ENCODE data around the gene CTSC. TPM values are rescaled to one million over a fixed set of nuclear protein-coding genes. Genes with fewer than 3 reads are reported as not detected.

CTSC gene
- total RNA-seq, 1 experiment from 2014 or later = 34.6 TPM

DNA sequence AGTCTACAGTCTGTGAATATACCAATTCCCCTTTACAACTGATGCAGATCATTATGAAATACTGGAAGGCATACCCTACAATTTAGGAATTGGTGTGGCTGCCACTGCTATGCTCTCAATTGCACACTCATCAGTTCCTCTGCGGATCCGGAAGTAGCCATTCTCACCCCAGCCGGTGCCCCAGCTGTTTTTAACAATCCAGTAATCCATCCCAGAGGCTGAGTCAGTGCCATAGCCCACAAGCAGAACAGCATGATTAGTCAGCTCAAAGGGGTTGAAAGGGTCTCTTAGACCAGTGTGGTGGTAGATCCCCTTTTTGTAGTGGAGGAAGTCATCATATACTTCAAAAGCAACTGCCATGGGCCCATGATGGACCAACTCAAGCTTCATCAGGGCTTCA is 43.6 kb downstream of the CTSC start:
- Histone ChIP-seq H3K4me1 (no peaks in the 10 kb centered on the region; the same call in 1 of the 2 replicates), H3K27me3 (no peaks in the 10 kb centered on the region), H3K4me3 (no peak overlapping the region), H3K27ac (no peak overlapping the region), H3K9me3 (replicated peaks) (no peaks in the 10 kb centered on the region), H3K36me3 (no peaks in the 10 kb centered on the region)
- peak; percentile 36 to 58 for DNase-seq

DNA sequence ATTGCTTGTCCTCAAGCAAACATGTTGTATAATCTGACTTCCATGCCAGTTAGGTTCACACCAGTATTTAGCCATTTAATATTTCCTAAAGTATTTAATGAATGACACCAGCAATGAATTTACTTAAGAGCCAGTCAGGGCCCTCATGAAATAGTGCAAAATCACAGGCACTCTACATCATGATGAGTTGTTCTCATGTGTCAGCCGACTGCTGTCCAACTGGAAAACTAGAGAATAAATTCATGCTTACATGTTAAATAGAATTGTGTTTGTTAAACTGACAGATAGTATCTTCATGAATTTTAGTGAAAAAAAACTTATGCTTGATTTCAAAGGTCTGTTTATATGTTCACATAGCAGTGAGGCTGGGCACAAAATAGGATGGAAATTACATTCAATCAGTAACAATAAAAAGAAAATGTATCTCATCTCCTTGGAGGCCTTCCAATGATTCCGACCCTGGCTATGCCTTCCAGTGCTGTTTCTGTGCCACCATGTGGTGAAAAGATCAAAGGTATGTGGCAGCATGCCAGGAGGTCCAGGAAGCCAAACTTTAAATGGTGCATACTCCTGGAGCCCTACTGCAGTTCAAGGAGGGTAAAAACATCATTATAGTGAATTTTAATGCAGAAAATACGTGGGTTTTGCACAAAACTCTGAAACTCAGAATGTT is 45.2 kb downstream of the CTSC start:
- Histone ChIP-seq H3K27ac (no peak overlapping the region), H3K36me3 (no peaks in the 10 kb centered on the region), H3K4me3 (no peak overlapping the region), H3K9me3 (replicated peaks) (no peaks in the 10 kb centered on the region), H3K27me3 (no peaks in the 10 kb centered on the region), H3K4me1 (no peaks in the 10 kb centered on the region; the same call in 1 of the 2 replicates)
- peak; percentile 19 to 32 for DNase-seq

DNA sequence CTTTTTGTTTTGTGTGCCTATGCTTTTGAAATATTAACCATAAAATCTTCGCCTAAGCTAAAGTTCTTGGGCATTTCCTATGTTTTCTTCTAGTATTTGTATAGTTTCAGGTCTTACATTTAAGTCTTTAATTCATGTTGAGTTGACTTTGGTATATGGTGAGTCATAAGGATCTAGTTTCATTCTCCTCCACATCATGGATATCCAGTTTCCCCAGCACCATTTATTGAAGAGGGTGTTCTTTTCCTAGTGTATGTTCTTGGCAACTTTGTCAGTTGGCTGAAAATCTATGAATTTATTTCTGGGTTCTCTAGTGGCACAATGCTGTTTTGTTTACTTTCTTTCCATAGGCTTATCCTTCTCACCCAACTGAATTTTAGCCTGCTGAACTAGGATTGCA is 49.0 kb downstream of the CTSC start:
- no peaks in the 10 kb centered on the region for H3K4me1 ChIP-seq
- no peaks in the 10 kb centered on the region for H3K9me3 ChIP-seq (replicated peaks)
- H3K36me3 ChIP-seq = no peaks in the 10 kb centered on the region
- H3K4me3 ChIP-seq = no peak overlapping the region
- DNase-seq = no peak
- no peak overlapping the region for H3K27ac ChIP-seq
- H3K27me3 ChIP-seq = no peaks in the 10 kb centered on the region

DNA sequence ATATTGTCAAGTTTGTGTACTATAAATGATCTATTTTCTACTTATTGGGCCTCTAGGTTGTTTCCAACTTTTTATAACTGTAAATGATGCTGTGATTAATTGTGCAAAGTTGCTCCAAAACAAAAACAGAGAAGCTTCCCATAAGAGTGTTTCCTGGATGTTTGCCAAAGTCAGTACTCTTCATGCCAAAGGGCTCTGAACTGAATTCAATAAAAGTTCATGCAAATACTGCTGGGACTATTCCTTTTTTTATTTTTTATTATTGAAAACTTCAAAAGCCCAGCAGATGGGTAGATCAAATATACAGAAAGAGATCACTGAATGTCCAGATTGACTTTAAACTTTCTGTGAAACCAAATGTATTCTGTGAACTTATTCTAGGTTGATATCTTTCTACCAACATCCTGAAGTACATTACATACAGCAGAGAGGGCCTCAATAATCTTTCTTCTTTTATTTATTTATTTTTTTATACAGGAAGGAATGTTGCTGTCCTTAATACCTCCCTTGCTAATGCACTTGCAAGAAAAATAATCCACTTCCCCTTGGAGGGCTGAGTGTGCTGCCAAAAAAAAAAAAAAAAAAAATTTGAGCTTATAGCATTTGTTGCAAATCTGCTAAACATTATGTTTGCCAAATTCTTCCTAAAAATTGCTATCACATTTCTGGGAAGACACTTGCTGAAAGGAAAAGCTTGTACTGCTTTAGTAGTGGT is 53.0 kb downstream of the CTSC start:
- H3K27me3 ChIP-seq = no peaks in the 10 kb centered on the region
- H3K36me3 ChIP-seq = no peaks in the 10 kb centered on the region
- H3K27ac ChIP-seq = no peak overlapping the region
- DNase-seq = no peak
- H3K4me1 ChIP-seq = no peaks in the 10 kb centered on the region
- no peak overlapping the region for H3K4me3 ChIP-seq
- H3K9me3 ChIP-seq (replicated peaks) = no peaks in the 10 kb centered on the region

DNA sequence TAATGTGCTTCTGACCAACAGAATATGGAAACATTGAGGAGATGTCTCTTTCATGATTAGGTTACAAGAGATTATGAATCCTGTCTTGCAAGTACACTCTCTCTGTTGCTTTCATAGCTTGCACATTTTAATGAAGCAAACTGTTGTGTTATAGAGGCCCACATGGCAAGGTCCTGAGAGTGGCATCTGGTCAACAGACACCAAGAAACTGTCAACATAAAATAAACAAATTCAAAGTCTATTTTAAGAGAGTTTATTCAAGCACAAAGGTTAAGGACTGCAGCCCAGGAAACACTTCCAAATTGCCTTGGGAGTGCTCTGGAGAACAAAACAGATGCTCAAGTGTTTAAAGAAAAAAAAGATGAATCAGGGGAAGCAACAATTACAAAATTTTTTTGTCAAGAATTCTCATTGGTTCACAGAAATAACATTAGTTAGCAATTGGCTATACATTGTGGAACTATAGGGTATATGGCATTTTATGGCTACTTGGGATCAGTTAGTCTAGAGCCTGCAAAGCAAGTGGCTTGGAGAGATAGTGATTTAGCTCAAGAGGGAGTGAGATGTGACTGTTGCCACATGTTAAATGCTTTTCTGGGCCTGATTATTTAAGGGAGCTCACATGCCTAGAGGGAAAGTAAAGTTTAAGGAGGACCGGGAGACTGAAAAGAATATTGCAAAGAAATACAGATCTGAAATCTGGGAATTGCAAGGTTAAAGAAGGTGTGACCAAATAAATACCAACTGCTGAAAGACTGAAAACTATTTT is 54.6 kb downstream of the CTSC start:
- no peaks in the 10 kb centered on the region for H3K36me3 ChIP-seq
- no peaks in the 10 kb centered on the region for H3K27me3 ChIP-seq
- no peak overlapping the region for H3K4me3 ChIP-seq
- H3K4me1 ChIP-seq = no peaks in the 10 kb centered on the region
- no peak overlapping the region for H3K27ac ChIP-seq
- no peak for DNase-seq
- H3K9me3 ChIP-seq (replicated peaks) = no peaks in the 10 kb centered on the region

DNA sequence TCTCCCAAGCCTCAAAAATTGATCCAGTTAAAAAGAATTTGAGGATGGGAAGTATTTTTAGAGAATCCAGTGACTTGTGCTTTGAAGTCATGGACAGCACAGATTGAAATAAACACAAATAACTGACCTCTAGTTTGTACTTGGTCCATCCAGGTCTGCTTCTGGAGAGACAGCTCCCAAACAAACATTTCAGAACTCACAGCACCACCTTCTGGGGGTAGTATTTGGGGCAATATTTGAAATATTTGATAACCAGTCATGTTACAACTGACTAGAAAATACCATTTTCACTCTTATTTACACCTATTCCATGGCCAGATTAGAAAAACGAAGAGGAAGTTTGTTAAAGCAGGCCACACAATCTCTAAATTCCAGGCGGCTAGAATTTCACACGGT is 56.2 kb downstream of the CTSC start:
- Histone ChIP-seq H3K9me3 (replicated peaks) (no peaks in the 10 kb centered on the region), H3K4me3 (no peak overlapping the region), H3K36me3 (no peaks in the 10 kb centered on the region), H3K4me1 (no peaks in the 10 kb centered on the region), H3K27ac (no peak overlapping the region), H3K27me3 (no peaks in the 10 kb centered on the region)
- DNase-seq = no peak

DNA sequence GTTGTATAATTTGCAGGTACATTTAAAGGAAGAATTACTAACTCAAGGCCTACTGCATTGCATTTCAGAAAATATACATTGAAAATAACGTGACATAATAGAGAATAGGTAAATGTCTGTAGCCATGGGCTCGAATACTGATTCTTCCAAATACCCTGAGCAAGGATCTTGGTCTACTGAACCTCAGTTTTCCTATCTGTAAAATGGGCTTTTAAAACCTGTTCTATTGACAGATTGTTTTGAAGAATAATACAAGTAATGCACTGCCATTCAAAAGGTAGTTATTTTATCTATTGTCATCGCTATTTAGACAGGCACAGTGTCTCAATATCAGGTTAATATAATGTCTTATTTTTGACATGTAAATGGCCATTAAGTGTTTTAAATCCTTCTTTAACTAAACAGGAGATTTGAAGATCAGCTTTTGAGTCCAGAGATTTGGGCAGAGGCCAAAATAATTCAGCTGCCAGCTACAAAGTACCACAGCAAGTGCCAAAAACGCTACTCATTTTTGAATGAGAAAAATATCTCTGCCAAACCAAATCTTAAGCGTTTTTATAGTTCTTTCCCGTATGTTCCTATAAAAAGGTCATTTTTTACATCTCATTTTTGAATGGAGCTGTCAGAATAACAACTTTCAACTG is 56.7 kb downstream of the CTSC start:
- Histone ChIP-seq H3K36me3 (no peaks in the 10 kb centered on the region), H3K9me3 (replicated peaks) (no peaks in the 10 kb centered on the region), H3K4me3 (no peak overlapping the region), H3K4me1 (no peaks in the 10 kb centered on the region), H3K27me3 (no peaks in the 10 kb centered on the region), H3K27ac (no peak overlapping the region)
- DNase-seq = no peak

DNA sequence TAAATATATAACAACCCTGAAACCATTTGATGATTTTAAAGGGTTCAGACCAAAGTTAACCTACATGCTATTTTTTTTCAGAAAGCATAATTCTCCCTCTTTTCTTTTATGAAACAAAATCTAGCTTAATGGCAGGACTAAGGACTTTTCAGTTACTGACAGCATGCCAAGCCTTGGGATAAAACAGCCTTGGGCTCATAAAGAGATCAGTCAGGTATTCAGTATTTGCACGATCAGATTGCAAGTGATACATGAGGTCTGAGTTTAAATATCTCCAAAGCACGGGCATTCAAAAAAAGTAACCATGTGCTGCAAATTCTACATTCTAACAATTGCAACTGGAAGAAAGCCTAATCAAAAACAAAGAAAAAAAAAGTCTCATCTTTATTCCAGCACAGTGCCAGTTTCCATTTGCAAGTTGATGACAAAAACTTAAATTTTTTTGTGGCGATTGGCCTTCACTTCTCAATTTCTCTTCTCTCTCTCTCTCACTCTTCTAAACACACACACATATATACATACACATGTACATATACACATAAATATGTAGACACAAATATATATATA is 60.1 kb downstream of the CTSC start:
- no peaks in the 10 kb centered on the region for H3K27me3 ChIP-seq
- H3K9me3 ChIP-seq (replicated peaks) = no peaks in the 10 kb centered on the region
- no peaks in the 10 kb centered on the region for H3K4me1 ChIP-seq

DNA sequence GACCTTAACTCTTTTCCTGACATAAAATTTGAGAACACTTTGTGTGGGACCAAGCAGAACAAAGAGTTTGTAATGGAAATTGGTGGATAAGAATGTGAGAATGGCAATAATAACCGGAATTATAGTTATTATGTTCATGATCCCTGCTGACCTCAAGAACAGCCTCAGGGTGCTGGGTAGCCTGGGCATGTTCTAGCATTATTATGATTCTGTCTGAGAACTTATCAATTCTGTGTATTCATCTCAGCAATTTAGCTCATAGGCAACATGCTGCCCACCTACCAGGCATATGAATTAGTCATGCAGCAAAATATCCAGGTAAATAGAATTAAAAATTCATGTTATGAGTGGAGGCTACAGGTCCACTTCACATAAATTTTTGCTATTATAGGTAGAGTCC is 61.9 kb downstream of the CTSC start:
- no peak overlapping the region for H3K27ac ChIP-seq
- no peak for DNase-seq

More for the DNA sequence above, 60.1 kb downstream of the CTSC start:
- Histone ChIP-seq H3K36me3 (no peaks in the 10 kb centered on the region), H3K27ac (no peak overlapping the region), H3K4me3 (no peak overlapping the region)
- DNase-seq = no peak

DNA sequence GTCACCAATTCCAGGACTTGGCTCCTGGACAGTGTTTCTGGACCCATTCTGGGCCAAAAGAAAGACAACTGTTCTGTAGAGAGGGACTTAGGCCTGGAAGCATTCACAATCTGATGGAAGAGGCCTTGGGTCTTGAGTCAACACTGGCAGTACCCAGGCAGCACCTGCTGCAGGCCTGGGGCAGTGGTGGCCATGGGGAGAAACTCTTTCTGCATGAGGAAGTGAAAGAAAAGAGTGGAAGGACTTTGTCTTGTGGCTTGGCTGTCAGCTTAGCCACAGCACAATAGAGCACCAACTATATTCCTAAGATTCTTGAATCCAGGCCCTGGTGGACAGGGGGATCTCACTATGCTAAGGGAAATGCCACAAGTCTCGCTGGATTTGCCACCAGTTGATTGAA is 70.6 kb downstream of the CTSC start:
- no peaks in the 10 kb centered on the region for H3K27me3 ChIP-seq
- no peaks in the 10 kb centered on the region for H3K36me3 ChIP-seq
- DNase-seq = no peak
- no peak overlapping the region for H3K27ac ChIP-seq
- H3K9me3 ChIP-seq (replicated peaks) = no peaks in the 10 kb centered on the region
- H3K4me3 ChIP-seq = no peak overlapping the region
- H3K4me1 ChIP-seq = no peaks in the 10 kb centered on the region

More for the DNA sequence above, 61.9 kb downstream of the CTSC start:
- no peaks in the 10 kb centered on the region for H3K9me3 ChIP-seq (replicated peaks)
- no peaks in the 10 kb centered on the region for H3K36me3 ChIP-seq
- no peak overlapping the region for H3K4me3 ChIP-seq
- H3K4me1 ChIP-seq = no peaks in the 10 kb centered on the region
- H3K27me3 ChIP-seq = no peaks in the 10 kb centered on the region

DNA sequence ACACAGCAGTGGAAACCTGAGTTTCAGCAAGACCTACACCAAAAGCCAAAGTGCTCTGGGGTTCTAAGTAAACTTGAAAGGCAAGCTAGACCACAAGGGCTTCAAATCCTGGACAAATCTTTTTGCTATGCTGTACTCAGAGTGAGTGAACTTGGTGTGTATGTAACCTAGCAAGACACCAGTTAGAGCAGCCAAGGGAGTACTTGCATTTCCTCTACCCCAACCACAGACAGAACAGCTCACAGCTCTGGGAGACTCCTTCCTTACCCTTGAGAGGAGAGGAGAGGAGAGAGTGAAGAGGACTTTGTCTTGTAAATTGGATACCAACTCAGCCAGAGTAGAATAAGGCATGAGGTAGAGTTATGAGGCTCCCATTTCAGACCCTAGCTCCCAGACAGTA is 71.4 kb downstream of the CTSC start:
- H3K9me3 ChIP-seq (replicated peaks) = no peaks in the 10 kb centered on the region
- H3K27ac ChIP-seq = no peak overlapping the region
- no peaks in the 10 kb centered on the region for H3K36me3 ChIP-seq
- H3K4me1 ChIP-seq = no peaks in the 10 kb centered on the region
- no peaks in the 10 kb centered on the region for H3K27me3 ChIP-seq
- DNase-seq = no peak
- no peak overlapping the region for H3K4me3 ChIP-seq

DNA sequence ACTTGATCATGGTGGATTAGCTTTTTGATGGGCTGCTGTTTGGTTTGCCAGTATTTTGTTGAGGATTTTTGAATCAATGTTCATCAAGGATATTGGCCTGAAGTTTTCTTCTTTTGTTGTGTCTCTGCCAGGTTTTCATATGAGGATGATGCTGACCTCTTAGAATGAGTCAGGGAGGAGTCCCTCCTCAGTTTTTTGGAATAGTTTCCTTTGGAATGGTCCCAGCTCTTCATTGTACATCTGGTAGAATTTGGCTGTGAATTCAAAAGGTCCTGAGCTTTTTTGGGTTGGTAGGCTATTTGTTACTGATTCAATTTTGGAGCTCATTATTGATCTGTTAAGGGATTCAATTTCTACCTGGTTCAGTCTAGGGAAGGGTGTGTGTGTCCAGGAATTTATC is 78.1 kb downstream of the CTSC start:
- H3K27ac ChIP-seq = no peak overlapping the region
- DNase-seq = no peak

DNA sequence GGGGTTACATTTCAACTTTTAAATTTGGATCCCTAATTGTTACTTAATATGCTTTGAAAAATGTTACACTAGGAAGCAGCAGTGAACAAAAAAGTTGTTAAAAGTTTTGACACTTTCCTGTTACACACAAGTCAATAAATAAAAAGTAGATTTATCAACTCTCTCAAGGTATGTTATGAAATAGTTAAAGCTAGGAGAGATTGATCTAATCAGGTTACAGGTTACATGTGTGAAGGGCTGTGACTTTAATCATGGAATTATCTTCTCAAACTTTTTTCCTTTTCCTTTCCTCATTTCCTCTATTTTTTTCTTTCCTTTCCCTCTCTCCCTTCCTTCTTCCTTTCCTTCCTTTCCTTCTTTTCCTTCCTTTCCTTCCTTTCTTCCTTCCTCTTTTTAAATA is 85.3 kb downstream of the CTSC start:
- Histone ChIP-seq H3K4me1 (no peaks in the 10 kb centered on the region), H3K4me3 (no peak overlapping the region), H3K27ac (no peak overlapping the region), H3K36me3 (no peaks in the 10 kb centered on the region), H3K9me3 (replicated peaks) (no peaks in the 10 kb centered on the region), H3K27me3 (no peaks in the 10 kb centered on the region)
- no peak for DNase-seq

More for the DNA sequence above, 78.1 kb downstream of the CTSC start:
- H3K4me1 ChIP-seq = no peaks in the 10 kb centered on the region
- no peaks in the 10 kb centered on the region for H3K27me3 ChIP-seq
- H3K9me3 ChIP-seq (replicated peaks) = no peaks in the 10 kb centered on the region
- H3K36me3 ChIP-seq = no peaks in the 10 kb centered on the region
- no peak overlapping the region for H3K4me3 ChIP-seq

DNA sequence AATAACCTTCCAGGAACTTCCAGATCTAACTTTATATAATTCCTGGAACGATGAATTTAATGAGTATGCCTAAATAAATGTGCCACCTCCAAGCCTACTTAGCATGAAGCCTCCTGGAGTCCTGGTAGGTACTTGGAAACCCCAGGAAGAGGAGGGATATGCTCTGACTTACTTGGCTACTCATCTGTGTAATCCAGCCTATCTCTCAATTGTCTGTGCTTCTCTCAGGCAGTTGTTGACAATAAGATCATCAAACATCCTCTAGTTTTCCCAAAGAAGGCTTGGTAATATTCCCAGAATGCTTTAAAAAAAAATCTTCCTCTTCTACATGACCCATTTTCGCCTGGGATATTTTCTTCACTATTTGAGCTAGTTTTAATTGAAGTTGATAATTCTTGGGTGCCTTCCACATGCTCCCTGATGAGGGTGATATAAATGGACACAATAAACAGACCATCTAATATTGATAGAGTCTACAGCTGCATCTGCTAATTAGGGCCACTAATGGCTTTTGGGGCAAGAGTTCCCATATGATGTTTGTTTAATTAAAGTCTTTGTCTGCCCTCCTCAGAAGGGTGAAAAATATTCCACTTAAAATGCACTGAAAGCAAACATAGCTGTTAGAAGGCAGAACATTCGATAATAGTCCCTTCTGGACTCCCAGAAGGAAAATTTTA is 86.8 kb downstream of the CTSC start:
- no peaks in the 10 kb centered on the region for H3K36me3 ChIP-seq
- no peaks in the 10 kb centered on the region for H3K9me3 ChIP-seq (replicated peaks)
- DNase-seq = no peak
- no peaks in the 10 kb centered on the region for H3K4me1 ChIP-seq
- no peak overlapping the region for H3K4me3 ChIP-seq
- no peak overlapping the region for H3K27ac ChIP-seq
- H3K27me3 ChIP-seq = no peaks in the 10 kb centered on the region

Data from SJCRH30 (cell line).